ENCODE results near the gene SGCD. TPM values are rescaled to one million over a fixed set of nuclear protein-coding genes. Genes with fewer than 3 reads are reported as not detected.

The SGCD gene
- total and polyA plus RNA-seq, 8 donors: 10.4 to 15.8 (median 12.5) TPM

GRCh38 chr5:156475182-156476157 lies 148.5 kb downstream of the SGCD start:
- Histone ChIP-seq H3K4me3 (no peak overlapping the region), H3K9me3 (no peaks in the 10 kb centered on the region), H3K27me3 (no peaks in the 10 kb centered on the region), H3K36me3 (no peaks in the 10 kb centered on the region), H3K4me1 (no peaks in the 10 kb centered on the region), H3K27ac (peak overlapping the region in 1 of 2 donors; percentile 46)
- intact Hi-C loops (cut with DNase I): no loop called here
- TF ChIP-seq, protein P1, sequence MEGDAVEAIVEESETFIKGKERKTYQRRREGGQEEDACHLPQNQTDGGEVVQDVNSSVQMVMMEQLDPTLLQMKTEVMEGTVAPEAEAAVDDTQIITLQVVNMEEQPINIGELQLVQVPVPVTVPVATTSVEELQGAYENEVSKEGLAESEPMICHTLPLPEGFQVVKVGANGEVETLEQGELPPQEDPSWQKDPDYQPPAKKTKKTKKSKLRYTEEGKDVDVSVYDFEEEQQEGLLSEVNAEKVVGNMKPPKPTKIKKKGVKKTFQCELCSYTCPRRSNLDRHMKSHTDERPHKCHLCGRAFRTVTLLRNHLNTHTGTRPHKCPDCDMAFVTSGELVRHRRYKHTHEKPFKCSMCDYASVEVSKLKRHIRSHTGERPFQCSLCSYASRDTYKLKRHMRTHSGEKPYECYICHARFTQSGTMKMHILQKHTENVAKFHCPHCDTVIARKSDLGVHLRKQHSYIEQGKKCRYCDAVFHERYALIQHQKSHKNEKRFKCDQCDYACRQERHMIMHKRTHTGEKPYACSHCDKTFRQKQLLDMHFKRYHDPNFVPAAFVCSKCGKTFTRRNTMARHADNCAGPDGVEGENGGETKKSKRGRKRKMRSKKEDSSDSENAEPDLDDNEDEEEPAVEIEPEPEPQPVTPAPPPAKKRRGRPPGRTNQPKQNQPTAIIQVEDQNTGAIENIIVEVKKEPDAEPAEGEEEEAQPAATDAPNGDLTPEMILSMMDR (IDR thresholded peaks at IDR 0.05): no peak
- peak in 3 of 4 donors; percentile 35 to 60 (median 50) for DNase-seq
- ATAC-seq: peak; percentile 79

GRCh38 chr5:156476158-156476551 lies 149.2 kb downstream of the SGCD start:
- H3K27ac ChIP-seq: peak overlapping the region in 1 of 2 donors; percentile 28
- intact Hi-C loops (cut with DNase I): no loop called here
- ATAC-seq: peak; percentile 16
- H3K9me3 ChIP-seq: no peaks in the 10 kb centered on the region
- TF ChIP-seq, protein P1 (IDR thresholded peaks at IDR 0.05): no peak
- no peaks in the 10 kb centered on the region for H3K27me3 ChIP-seq
- H3K36me3 ChIP-seq: no peaks in the 10 kb centered on the region
- no peak overlapping the region for H3K4me3 ChIP-seq
- DNase-seq: no peak
- H3K4me1 ChIP-seq: no peaks in the 10 kb centered on the region

DNA sequence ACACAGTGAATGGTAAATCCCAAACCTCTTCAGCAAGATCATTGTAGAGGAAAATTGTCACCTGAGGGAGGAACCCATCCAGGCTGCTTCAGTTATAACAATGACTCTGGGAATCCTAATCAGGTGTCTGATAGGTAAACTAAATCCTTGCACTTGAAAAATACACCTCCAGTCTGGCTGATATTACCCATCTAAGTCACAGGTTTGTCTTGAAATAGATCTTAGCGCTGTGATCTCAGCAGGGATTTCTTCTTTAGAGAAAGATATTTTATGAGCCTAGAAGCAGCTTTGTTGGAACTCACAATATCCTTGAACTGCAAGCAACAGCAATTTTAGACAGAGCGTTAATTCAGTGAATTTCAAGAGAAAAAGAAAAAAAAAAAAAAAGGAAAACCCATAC lies 149.7 kb downstream of the SGCD start:
- Histone ChIP-seq H3K27me3 (no peaks in the 10 kb centered on the region), H3K9me3 (no peaks in the 10 kb centered on the region), H3K36me3 (no peaks in the 10 kb centered on the region), H3K4me3 (no peak overlapping the region), H3K4me1 (no peaks in the 10 kb centered on the region), H3K27ac (peak overlapping the region in 1 of 2 donors; percentile 28)
- TF ChIP-seq, protein P1 (IDR thresholded peaks at IDR 0.05): no peak
- no peak for ATAC-seq
- DNase-seq: no peak
- intact Hi-C loops (cut with DNase I): no loop called here

GRCh38 chr5:156477196-156477595 lies 150.2 kb downstream of the SGCD start:
- DNase-seq: no peak
- H3K27ac ChIP-seq: peak overlapping the region in 1 of 2 donors; percentile 28

GRCh38 chr5:156479849-156480248 lies 152.9 kb downstream of the SGCD start:
- no peaks in the 10 kb centered on the region for H3K36me3 ChIP-seq
- no peak overlapping the region for H3K4me3 ChIP-seq
- intact Hi-C loops (cut with DNase I): no loop called here
- ATAC-seq (peak; percentile 9), DNase-seq (peak in 1 of 4 donors; percentile 63)
- TF ChIP-seq, protein P1 (IDR thresholded peaks at IDR 0.05): no peak
- H3K27me3 ChIP-seq: no peaks in the 10 kb centered on the region
- H3K27ac ChIP-seq: no peak overlapping the region
- H3K4me1 ChIP-seq: no peaks in the 10 kb centered on the region
- H3K9me3 ChIP-seq: no peaks in the 10 kb centered on the region

More at GRCh38 chr5:156477196-156477595, 150.2 kb downstream of the SGCD start:
- TF ChIP-seq, protein P1 (IDR thresholded peaks at IDR 0.05): no peak
- Histone ChIP-seq H3K4me3 (no peak overlapping the region), H3K9me3 (no peaks in the 10 kb centered on the region), H3K27me3 (no peaks in the 10 kb centered on the region), H3K36me3 (no peaks in the 10 kb centered on the region), H3K4me1 (no peaks in the 10 kb centered on the region)
- ATAC-seq: no peak
- intact Hi-C loops (cut with DNase I): no loop called here
